HG03378 (cell line): ENCODE results near the gene GNRHR.
"Not testable (repeated sequence)": the region's sequence is repeated elsewhere in the genome, so short reads cannot be mapped to it uniquely, and the experiment has no call there.

ENCODE experiments used
- ATAC-seq: cut with Tn5 transposase; IDR thresholded peaks from one replicate; pipeline ENCODE4 v1.9.1; 2021; ENCODE audit warnings: mild to moderate bottlenecking, moderate library complexity; ENCODE audit not compliant: unreplicated experiment

Gene GNRHR

DNA sequence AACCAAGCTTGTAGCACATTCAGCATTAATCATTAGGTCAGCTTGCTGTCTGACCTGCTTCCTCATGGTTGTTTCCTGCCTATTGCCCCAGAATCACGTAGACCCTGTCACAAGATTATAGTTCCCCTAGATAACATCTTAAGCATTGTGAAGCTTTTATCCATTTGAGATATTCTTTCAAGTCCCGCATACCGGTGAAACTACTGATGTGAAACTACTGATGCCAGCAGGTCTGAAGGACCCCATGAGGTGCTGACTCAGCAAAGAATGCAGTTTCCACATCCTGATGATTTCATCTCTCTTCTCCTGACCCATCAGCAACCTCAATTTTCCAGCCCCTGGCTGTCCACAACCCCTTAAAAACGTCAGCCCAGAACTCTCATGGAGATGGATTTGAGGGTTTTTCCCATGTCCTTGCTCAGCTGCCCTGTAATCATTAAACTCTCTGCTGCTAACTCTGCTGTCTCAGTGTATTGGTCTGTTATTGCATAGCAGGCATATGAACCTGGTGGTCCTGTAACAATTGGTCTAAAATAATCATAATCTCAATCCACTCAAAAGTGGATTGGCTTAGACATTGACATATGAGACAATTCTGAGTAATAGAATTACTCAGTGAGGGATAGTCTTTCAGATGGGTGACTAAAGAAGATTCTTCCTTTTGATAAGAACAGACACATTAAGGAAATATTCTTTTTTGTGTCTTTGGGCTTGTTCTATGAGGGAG lies 26.9 kb downstream of the GNRHR start:
- ATAC-seq: no peak

DNA sequence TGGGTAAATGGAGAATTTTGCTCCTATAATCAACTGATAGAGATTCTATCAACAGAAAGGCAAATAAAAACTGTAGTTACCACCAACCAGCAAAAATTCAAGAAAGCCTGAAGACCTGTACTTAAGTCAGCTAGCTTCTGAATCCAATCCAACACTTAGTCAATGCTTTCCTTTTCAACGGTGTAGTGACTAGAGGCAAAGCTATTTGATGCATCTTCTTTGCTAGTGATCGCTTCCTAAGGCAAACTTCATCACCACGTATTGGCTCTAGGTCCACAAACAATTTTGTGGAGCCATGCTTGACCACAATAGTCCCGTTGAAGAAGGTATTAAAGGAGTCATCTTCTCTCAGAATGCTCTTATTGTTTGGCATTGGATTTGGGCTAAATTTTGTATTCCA lies 28.2 kb downstream of the GNRHR start:
- no peak for ATAC-seq

DNA sequence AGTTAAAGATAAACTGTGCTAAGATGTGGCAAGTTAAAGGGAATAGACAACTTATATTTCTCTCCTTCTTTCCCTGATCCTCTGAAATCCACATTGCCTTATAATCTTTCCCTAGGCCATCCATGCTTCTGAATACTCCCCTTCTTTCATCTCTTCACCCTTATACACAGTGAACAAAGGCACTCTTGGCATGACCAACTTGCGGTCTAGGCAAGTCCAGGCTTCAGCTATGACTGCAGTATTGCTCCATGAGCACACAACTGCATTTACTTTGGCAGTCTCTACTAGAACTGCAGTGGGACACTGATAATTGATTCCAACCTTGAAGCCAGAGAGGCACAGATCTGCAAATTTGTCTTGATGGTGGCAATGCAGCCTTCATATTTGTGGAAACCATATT lies 29.1 kb downstream of the GNRHR start:
- ATAC-seq: no peak

DNA sequence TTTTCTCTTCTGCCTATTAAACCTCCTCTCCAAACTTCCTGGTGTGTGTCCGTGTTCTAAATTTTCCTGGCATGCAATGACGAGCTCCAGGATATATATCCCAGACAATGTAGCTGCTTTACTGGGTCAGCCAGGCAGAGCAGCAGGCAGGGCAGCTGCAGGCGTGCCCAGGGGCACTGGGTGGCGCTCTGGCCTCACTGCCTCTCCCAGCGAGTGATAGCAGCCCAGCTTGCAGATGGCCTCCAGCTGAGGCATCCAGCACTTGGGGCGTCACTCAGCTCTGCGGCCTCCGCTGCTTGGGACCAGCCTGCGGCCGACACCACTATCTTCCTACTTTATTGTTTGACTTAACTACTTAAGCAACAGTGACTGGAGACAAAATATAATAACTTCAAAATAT lies 30.2 kb downstream of the GNRHR start:
- ATAC-seq: no peak

DNA sequence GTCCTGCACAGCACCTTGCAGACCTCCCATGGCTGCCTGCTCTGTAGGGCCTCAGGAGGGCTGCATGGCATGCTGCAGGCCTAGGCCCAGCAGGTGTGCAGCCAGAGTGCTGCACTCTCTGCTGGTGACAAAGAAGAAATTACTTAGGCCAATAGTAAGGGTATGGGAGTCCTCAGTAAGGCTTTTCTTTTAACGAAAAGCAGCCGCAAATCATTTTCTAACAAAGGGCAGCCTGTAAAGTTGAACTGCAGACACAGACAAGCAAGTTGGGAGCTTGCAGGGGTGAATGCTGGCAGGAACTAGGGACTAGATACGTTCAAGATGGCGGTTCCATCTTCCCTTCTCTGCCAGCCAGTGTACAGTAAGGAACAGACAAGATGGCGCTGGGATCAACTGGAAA lies 30.8 kb downstream of the GNRHR start:
- ATAC-seq: no peak

DNA sequence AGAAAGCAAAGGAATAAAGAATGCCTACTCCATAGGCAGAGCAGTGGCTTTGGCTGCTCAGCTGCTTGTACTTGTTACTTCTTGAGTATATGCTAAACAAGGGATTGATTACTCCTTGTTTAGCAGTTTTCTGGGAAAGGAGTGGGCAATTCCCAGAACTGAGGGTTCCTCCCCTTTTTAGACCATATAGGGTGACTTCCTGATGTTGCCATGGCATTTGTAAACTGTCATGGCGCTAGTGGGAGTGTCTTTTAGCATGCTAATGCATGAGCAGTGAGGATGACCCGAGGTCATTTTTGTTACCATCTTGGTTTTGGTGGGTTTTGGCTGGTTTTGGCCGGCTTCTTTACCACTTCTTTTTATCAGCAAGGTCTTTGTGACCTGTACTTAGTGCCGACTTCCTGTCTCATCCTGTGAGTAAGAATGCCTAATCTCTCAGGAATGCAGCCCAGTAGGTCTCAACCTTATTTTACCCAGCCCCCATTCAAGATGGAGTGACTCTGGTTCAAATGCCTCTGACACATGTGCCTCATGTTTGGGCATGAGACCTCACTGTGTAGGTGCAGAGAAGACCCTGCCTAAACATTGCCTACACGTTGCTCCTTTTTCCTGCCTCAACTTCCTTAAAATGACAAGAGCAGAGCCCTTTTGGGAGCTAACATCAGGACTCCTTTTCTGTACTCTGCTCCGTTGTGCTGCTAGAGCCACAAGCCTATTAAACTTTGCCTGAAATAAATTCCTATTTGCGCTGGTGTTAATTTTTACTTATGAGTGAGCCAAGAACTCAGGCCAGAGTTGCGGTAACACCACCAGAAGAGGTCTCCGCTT lies 32.2 kb downstream of the GNRHR start:
- ATAC-seq: no peak

DNA sequence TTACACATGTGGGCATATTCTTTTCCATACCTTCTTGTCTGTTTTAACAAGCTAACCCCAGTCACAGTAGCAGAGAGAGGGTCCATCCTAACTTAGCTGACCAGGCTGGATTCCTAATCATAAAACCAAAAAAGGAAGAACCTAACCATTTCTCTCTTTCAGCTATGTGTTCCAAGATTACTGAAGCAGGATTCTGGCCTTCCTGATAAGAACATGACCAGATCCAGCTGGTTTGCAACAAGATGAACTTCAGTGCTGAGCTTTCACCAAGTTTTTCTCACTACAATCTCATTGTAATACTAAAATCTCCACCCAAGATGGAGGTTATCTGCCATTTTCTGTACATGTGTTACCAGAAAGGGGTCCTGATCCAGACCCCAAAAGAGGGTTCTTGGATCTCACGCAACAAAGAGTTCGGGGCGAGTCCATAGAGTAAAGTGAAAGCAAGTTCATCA lies 32.8 kb downstream of the GNRHR start:
- ATAC-seq: no peak

DNA sequence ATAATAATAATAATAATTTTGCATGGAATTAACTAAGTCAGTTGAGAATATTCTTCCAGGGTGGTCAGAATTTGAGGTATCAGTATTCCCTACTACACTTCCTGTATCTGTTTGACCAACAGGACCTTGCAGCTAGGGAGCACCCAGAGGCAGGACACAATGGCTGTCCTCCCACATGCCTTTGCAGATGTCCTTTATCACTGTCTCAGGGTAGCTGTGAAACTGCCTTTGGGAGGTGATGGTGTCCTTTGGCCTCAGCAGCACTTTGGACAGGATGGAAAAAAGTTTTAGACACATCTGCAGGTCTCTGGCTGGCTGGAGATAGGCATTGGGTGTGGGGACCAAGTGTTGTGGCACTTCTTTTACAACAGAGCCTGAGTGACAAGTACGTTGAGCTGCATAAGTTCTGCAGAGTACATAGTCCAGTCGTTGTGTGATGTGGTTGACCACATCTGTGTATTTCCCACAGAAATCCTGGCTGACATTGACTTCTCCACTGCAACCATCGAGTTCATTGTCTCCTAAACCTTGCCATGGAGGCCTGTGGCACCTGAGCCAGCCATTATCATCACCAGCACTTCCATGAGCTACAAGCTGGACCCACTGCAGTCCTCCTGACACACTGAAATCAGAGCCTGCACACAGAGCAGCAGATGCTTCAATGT lies 34.1 kb downstream of the GNRHR start:
- no peak for ATAC-seq

DNA sequence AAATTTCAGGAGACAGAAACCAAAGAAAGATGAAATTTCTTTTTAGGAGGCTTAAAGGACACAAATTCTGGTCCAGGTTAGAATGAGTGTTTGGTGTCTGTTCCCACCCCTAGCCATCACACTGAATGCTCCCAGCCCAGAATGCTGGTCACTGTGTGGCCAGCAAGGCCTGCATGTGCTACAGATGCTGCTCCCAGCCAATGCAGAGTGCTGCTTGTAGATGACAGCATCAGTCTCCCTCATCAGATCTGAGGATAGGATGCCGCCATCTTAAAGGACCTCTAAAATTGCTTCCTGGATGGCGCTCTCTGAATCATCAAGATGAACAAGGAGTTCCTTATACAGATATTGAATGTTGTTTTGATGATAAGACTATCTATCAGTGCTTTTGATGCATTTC lies 35.3 kb downstream of the GNRHR start:
- ATAC-seq: no peak

DNA sequence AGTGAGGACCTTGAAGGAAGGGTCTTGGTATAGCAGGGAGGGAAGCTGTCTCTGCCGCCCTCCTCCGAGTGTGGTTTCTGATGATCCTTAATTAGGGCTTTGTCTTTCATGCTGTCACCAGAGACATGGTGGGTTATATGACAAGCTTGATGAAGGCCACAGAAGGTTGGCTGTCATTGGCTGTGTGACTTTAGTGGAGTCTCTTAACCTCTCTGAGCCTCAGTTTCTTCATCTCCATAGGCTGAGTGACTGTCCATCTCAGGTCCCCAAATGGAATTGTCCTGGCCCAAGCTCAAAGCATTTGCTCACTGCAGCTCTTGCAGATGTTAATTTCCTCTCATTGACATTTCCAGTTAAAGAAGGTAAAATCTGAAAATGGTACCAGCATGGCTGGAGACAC lies 36.6 kb downstream of the GNRHR start:
- ATAC-seq: no peak

DNA sequence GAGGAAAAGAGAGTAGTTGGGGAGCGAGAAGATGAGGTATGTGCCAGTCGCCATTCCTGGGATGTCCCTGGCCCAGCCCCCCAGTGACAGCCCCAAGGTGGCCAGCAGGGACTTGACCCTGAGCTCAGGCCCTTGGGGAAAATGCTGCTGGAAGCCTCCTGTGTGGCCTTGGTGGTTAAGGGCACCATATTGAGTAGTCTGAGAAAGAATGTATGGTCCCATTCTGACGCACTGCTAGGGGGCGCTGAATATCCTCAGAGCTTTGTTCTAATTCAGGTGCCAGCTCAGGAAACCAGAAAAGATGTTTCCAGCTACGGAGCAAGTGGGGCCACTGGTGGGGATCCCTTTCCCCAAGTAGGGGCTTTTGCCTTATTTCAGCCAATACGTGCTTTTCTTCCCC lies 39.2 kb downstream of the GNRHR start:
- ATAC-seq: no peak

DNA sequence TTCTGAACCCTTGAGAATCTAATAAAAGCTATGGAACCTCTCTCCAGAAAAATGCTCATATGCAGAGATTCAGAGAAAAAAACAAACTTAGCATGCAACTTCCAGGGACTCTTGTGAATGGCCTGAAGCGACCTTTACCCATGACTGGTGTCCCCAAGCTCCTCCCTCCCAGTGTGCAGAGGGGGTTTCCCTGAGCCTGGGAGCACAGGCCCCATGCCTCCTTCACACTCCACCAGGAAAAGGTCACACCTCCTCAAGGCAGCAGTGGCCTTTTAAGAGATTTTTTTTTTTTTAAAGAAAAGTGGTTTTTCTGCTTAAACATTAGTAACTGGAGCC lies 40.0 kb downstream of the GNRHR start:
- ATAC-seq: peak; percentile 68

DNA sequence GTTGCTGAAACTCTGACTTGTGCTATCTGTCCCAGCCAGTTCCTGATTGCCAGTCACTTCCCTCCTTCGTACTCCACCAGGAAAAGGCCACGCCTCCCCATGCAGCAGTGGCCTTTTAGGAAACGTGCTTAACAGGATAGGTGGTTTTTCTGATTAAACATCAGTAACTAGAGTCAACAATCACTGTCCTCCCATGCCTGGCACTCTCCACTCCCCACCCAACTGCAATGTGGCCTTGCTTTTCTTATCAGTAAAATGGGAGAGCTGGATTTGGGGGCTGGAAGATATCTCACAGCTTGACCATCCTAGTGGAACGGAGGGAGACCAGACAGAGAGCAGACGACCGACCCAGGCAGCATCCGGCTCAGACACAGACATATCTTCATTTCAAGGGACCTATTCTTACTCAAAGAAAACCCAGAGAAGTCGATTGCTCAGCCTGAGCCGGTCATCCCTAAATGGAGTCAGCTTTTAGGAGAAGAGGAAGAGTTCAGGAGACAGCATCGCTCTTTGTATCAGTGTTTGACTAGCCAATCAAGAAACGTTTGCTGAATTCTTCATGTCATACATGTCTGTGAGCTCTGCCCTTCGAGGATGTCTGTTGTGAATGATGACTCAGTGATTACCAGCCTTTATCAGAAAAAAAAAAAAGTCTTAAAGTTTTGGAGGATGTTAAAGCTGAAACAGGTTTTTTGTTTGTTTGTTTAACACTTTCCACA lies 40.5 kb downstream of the GNRHR start:
- ATAC-seq: no peak

DNA sequence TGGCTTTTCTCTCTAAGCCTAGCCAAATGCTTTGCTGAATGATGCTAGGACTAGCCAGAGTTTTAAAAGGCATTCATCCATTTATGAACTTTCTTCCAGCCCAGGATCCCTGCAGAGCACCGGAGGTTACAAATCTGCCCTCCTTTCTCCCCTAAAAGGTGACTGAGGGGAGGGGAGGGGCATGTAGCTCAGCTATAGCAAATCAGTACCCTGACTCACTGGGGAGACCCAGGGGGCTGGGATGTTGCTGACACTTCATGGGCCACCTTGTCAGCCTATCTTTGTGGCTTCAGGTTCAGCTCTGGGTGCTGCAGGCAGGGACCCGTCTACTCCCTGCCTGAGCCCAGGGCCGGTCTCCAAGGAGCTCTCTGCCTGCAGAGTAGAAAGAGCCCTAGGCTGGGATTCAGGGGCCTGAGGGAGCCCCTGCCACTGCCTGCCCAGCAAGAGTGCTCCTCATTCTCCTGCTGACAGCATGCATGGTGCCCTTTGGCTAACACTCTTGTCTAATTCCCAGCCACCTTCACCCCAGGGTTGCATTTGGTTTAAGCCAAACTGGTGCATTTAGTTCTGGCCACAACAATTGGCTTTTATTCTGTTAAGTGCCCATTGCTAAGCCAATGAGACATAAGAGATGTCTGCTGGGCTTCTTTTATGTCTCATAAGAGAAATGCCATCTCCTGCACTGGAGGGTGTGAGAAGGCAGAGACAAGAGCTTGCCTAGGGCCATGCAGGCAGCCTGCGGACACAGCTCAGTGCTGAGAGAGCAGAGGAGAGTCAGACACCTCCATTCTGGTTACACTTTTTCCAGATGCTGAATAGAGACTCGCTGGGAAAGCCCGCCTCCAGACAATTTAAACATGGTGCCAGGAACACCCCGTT lies 41.3 kb downstream of the GNRHR start:
- ATAC-seq: no peak

DNA sequence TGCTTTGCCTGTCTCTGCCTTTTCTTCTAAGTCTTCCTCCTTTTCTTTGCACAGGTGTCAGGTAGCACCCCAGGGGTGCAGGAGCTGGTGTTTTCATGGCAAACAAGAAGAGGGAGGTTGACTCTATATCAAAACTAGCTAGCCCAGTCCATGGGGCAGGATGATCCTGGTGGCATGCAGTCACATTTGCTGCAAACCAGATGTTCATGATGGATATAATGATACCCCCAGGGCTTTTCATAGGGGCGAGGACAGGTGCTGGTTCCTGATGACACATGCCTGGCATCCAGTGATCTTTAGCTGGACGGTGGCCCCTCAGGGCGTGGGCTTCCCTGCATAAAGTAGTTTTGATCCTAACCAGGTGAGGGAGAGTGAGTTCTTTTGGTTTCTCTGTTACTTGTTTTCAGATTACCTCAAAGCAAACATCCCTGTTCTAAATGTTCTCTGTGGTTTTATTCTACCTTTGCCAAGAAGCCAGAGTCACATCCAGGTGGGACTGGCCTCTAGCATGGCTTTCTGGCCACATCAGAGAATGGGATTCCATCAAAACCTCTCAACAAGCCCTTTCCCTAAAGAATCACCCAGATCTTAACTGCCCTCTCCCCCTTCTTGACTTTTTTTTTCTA lies 42.1 kb downstream of the GNRHR start:
- no peak for ATAC-seq

DNA sequence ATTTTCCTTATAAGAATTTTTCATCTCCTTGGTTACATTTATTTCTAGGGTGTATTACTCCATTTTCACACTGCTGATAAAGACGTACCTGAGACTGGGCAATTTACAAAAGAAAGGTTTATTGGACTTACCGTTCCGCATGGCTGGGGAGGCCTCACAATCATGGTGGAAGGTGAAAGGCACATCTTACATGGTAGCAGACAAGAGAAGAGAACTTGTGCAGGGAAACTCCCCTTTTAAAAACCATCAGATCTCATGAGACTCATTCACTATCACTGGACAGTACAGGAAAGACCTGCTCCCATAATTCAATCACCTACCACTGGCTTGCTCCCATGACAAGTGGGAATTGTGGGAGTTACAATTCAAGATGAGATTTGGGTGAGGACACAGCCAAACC lies 47.5 kb downstream of the GNRHR start:
- ATAC-seq: not testable (repeated sequence)

DNA sequence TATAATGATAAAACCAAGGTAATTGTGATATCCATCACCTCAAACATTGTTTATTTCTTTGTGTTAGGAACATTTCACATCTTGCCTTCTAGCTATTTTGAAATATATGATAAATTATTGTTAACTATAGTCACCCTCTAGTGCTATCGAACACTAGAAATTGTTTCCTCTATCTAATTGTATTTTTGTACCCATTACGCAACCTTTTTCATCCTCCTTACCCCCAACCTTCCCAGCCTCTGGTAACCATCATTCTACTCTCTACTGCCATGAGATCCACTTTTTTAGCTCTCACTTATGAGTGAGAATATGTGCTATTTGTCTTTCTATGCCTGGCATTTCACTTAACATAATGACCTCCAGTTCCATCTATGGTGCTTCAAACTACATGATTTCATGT lies 49.3 kb downstream of the GNRHR start:
- ATAC-seq: no peak

DNA sequence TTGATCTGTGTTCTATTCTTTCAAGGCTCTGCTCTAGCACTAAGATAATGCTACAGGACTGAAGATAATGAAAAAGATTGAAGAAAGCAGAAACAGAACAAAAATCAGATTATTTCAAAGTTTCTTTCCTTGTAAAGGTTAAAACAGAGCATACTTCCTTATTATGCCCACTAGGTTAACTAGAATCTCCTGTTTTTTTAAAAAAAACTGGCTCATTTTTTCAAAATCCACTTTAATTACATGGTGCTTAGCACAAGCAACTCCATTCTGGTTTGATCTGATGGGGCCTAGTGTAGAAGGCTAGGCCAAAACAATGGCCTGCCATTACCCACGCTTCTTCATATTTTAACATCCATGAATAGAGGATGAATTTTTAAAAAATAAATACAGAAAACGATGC lies 52.0 kb downstream of the GNRHR start:
- ATAC-seq: no peak

DNA sequence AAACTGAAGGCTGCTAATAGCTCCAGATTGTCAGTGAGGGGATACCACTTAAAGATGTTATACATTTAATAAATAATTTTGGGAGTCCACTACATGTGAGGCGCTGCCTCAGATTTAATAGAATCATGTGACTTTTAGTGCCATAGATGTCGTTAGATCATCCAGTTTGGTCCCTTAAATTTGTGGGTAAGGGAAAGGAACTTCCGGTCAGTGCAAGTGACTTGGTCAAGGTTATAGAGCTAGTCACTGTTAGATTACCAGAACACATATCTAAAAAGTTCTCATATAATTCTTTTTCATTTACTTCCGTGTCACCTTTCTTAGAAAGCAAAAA lies 52.7 kb downstream of the GNRHR start:
- ATAC-seq: peak; percentile 16
